Right lobe of liver (tissue), 4 donors: Measurements from ENCODE around the gene TLL1.

ENCODE experiments used
- POLR2A ChIP-seq: fragments of 450-650 bp; IDR thresholded peaks from one replicate; pipeline ENCODE4 v1.6.1; 2017; ENCODE audit warnings: antibody characterized with exemption, mild to moderate bottlenecking
- TF ChIP-seq, protein P1 (sequence below), 4 donors: fragments of 200-600 bp in 3 of 4; fragments of 450-650 bp in 1 of 4; IDR thresholded peaks; one replicate each; pipeline versions ENCODE4 v1.5.1 to v1.8.0; 2016 to 2022; ENCODE audit warnings: antibody characterized with exemption in 4 of 4, mild to moderate bottlenecking in 2 of 4
- donor health status: DM: no; HTN: no; CAD: no.
- donor health status: DM: no; HTN: no; CAD: no.
- donor health status: DM: no; HTN: yes; CAD: no.

DNA sequence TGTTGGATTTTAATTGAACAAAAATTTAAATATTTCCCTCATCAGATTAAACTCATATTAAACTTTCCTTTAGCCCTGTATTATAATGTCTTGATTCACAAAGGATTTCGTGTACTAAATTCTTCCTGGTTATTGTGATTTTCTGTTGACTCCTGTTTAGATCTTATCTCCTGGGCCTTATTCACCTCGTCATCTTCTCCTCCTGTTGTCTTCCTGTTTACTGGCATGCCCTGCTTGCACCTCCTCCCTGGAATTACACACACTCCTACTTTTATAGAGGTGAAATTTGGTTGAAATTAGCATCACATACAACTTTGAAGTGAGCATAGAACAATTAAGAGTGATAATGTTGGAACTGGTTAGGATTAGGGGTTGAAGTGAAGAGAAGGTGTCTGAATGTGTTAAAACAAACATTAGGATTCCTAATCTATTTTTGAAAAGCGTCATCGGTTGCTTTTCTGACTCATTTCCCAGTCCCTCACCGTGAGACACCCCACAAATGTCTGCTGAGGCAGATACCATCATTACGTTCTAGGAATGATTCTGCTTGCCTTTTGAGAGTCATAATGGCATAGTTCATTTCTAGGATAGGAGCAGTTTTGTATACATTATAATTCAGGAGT lies 32.5 kb downstream of the TLL1 start:
- TF ChIP-seq, protein P1, sequence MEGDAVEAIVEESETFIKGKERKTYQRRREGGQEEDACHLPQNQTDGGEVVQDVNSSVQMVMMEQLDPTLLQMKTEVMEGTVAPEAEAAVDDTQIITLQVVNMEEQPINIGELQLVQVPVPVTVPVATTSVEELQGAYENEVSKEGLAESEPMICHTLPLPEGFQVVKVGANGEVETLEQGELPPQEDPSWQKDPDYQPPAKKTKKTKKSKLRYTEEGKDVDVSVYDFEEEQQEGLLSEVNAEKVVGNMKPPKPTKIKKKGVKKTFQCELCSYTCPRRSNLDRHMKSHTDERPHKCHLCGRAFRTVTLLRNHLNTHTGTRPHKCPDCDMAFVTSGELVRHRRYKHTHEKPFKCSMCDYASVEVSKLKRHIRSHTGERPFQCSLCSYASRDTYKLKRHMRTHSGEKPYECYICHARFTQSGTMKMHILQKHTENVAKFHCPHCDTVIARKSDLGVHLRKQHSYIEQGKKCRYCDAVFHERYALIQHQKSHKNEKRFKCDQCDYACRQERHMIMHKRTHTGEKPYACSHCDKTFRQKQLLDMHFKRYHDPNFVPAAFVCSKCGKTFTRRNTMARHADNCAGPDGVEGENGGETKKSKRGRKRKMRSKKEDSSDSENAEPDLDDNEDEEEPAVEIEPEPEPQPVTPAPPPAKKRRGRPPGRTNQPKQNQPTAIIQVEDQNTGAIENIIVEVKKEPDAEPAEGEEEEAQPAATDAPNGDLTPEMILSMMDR (IDR thresholded peaks at IDR 0.05), result no peak
- TF ChIP-seq POLR2A, result no peak
